Spinal cord (tissue), 10 donors: Measurements from ENCODE around the gene CMC2. TPM values are rescaled to one million over a fixed set of nuclear protein-coding genes. Genes with fewer than 3 reads are reported as not detected.

ENCODE experiments used
- DNase-seq, 6 donors: peaks; one replicate each; pipeline versions ENCODE4 v3.0.0 to v3.0.0-alpha.2; 2013 to 2015; ENCODE audit warnings: low spot score in 6 of 6, low read depth in 4 of 6
- H3K27ac ChIP-seq: one replicate; pipeline ENCODE4 v1.5.1; 2013; ENCODE audit warnings: low read depth, low read length, control low read depth
- H3K27me3 ChIP-seq: one replicate; pipeline ENCODE4 v1.6.1; 2013; ENCODE audit warnings: low read length; ENCODE audit not compliant: control insufficient read depth, insufficient read depth
- H3K36me3 ChIP-seq: one replicate; pipeline ENCODE4 v1.6.1; 2013; ENCODE audit warnings: low read length; ENCODE audit not compliant: control insufficient read depth, insufficient read depth
- H3K4me1 ChIP-seq: one replicate; pipeline ENCODE4 v1.6.1; 2013; ENCODE audit warnings: low read length; ENCODE audit not compliant: control insufficient read depth, insufficient read depth
- H3K4me3 ChIP-seq: one replicate; pipeline ENCODE4 v1.5.1; 2013; ENCODE audit warnings: low read depth, low read length, control low read depth
- H3K9me3 ChIP-seq: one replicate; pipeline ENCODE4 v1.6.1; 2013; ENCODE audit warnings: low read length; ENCODE audit not compliant: control insufficient read depth, insufficient read depth
- WGBS: methylation state at CpG from one replicate; pipeline ENCODE4 v1.1.5; 2013; ENCODE audit warnings: missing lambda C conversion rate; ENCODE audit not compliant: insufficient coverage; 5-methylcytosine and 5-hydroxymethylcytosine counted together
- polyA plus RNA-seq, 2 donors: library from polyadenylated mRNA; unstranded; fragments of 120-200 nt; gene quantifications; one replicate each; pipeline ENCODE4 v1.2.1, GENCODE V29; 2013; ENCODE audit not compliant: insufficient read length in 2 of 2
- total RNA-seq, 2 donors: library from RNA; depleted of rRNA in 1 of 2; stranded (reverse); fragments of 120-200 nt in 1 of 2; fragments of >200 nt in 1 of 2; gene quantifications; one replicate each; pipeline versions ENCODE4 v1.2.3 to v1.2.4, GENCODE V29; 2013 to 2014
- donor health status: healthy.

CMC2 gene
- total and polyA plus RNA-seq, 4 donors = 53.4 to 115 (median 85.2) TPM

- Histone ChIP-seq H3K9me3 (no peaks in the 10 kb centered on the region), H3K4me3 (peak within 1 kb of the TSS; percentile 65), H3K27ac (no peak within 1 kb of the TSS), H3K4me1 (peaks cover 6% of the 10 kb centered on the region), H3K27me3 (no peaks in the 10 kb centered on the region), H3K36me3 (peaks cover 6% of the 10 kb centered on the region)
- peak; percentile 57 to 96 (median 84) for DNase-seq
- 5% methylated on average over 51 of the region's 54 CpGs for WGBS
Measured at GRCh38 chr16:81035398-81035974, 28.8 kb upstream of the CMC2 start, which contains the start of gene ATMIN. ATMIN (plus strand) TSS chr16:81035842; CDS start chr16:81035871, 29 bp downstream.

GRCh38 chr16:81029930-81030604, 23.4 kb upstream of the CMC2 start:
- Histone ChIP-seq H3K27ac (no peak overlapping the region), H3K27me3 (no peaks in the 10 kb centered on the region), H3K9me3 (no peaks in the 10 kb centered on the region), H3K4me1 (no peaks in the 10 kb centered on the region), H3K4me3 (no peak overlapping the region), H3K36me3 (peaks cover 7% of the 10 kb centered on the region)
- DNase-seq = no peak
- 96% methylated on average over 5 of the region's 11 CpGs for WGBS

GRCh38 chr16:81026429-81026828, 19.7 kb upstream of the CMC2 start:
- no peaks in the 10 kb centered on the region for H3K4me1 ChIP-seq
- no peak overlapping the region for H3K27ac ChIP-seq
- no peaks in the 10 kb centered on the region for H3K9me3 ChIP-seq
- WGBS = no CpG with 5 or more reads among the region's 4 CpGs
- no peaks in the 10 kb centered on the region for H3K27me3 ChIP-seq
- H3K36me3 ChIP-seq = peaks cover 20% of the 10 kb centered on the region
- DNase-seq = no peak
- no peak overlapping the region for H3K4me3 ChIP-seq

- Histone ChIP-seq H3K4me3 (no peak overlapping the region), H3K27ac (peak overlapping the region; percentile 65), H3K4me1 (peaks cover 2% of the 10 kb centered on the region), H3K36me3 (peaks cover 18% of the 10 kb centered on the region), H3K27me3 (no peaks in the 10 kb centered on the region), H3K9me3 (no peaks in the 10 kb centered on the region)
- peak in 1 of 6 donors; percentile 36 for DNase-seq
- WGBS = 57% methylated on average over 1 of the region's 2 CpGs
Measured at GRCh38 chr16:81018496-81018895, 11.8 kb upstream of the CMC2 start.

GRCh38 chr16:81014672-81015071, 8.0 kb upstream of the CMC2 start:
- H3K4me3 ChIP-seq = no peak overlapping the region
- no peaks in the 10 kb centered on the region for H3K27me3 ChIP-seq
- H3K9me3 ChIP-seq = no peaks in the 10 kb centered on the region
- WGBS = no CpG with 5 or more reads among the region's 2 CpGs
- peaks cover 2% of the 10 kb centered on the region for H3K4me1 ChIP-seq
- DNase-seq = no peak
- no peak overlapping the region for H3K27ac ChIP-seq
- peaks cover 7% of the 10 kb centered on the region for H3K36me3 ChIP-seq

- Histone ChIP-seq H3K4me1 (peaks cover 7% of the 10 kb centered on the region), H3K36me3 (peaks cover 7% of the 10 kb centered on the region), H3K9me3 (no peaks in the 10 kb centered on the region), H3K4me3 (no peak overlapping the region), H3K27ac (no peak overlapping the region), H3K27me3 (no peaks in the 10 kb centered on the region)
- no peak for DNase-seq
- 100% methylated on average over 1 of the region's 3 CpGs for WGBS
Measured at GRCh38 chr16:81012974-81013373, 6.3 kb upstream of the CMC2 start.

GRCh38 chr16:81008505-81008789, 1.8 kb upstream of the CMC2 start:
- Histone ChIP-seq H3K4me3 (no peak overlapping the region), H3K27me3 (no peaks in the 10 kb centered on the region), H3K36me3 (no peaks in the 10 kb centered on the region), H3K4me1 (peaks cover 19% of the 10 kb centered on the region), H3K27ac (no peak overlapping the region), H3K9me3 (no peaks in the 10 kb centered on the region)
- WGBS = 96% methylated on average over 4 of the region's 12 CpGs
- DNase-seq = no peak

GRCh38 chr16:81006211-81006812, 373 bp downstream of the CMC2 start:
- Histone ChIP-seq H3K4me1 (peaks cover 19% of the 10 kb centered on the region), H3K9me3 (no peaks in the 10 kb centered on the region), H3K4me3 (peak overlapping the region; percentile 86), H3K36me3 (no peaks in the 10 kb centered on the region), H3K27me3 (no peaks in the 10 kb centered on the region), H3K27ac (peak overlapping the region; percentile 99)
- DNase-seq = peak in 1 of 6 donors; percentile 28
- WGBS = under 1% methylated on average over 50 of the region's 50 CpGs

GRCh38 chr16:81005610-81006161, 999 bp downstream of the CMC2 start:
- H3K4me3 ChIP-seq = peak overlapping the region; percentile 86
- H3K27me3 ChIP-seq = no peaks in the 10 kb centered on the region
- peak in 2 of 6 donors; percentile 10 to 70 for DNase-seq
- H3K27ac ChIP-seq = peak overlapping the region; percentile 99
- no peaks in the 10 kb centered on the region for H3K36me3 ChIP-seq
- peaks cover 19% of the 10 kb centered on the region for H3K4me1 ChIP-seq
- H3K9me3 ChIP-seq = no peaks in the 10 kb centered on the region
- WGBS = 15% methylated on average over 6 of the region's 18 CpGs
